ENCODE results near the gene ZNF318.
"Not testable (repeated sequence)": the region's sequence is repeated elsewhere in the genome, so short reads cannot be mapped to it uniquely, and the experiment has no call there.

ZNF318 gene

GRCh38 chr6:43335469-43335868, 34.0 kb downstream of the ZNF318 start:
- DNase-seq: no peak

DNA sequence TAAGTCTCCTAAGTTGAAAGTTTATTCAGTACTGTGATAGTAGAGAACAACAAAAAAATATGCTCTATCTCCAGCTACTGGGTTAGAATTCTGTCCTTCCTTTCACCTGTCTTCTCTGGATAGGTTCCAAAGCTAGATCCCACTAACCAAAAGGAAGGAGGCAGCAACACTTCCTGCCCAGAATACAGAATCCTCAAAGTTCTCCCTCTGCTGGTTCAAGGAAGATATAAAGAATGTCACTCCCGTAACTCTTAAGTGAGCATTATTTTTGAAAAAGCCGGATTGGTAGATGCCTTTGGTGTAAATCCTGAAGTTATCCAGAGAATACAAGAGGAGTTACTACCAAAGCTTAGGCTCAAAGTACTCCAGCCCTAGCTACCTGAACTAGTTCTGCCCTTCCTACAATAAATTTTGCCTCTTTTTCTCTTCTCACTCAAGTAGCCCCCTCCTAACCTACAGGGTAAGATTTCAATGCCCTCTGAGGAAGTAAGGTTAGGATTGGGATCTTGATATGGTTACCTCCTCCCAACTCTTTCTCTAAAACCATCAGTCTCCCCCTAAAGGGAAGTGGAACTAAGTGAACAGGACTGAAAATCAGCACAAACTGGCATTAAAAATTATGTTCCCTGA, 34.9 kb downstream of the ZNF318 start:
- no peak for DNase-seq

DNA sequence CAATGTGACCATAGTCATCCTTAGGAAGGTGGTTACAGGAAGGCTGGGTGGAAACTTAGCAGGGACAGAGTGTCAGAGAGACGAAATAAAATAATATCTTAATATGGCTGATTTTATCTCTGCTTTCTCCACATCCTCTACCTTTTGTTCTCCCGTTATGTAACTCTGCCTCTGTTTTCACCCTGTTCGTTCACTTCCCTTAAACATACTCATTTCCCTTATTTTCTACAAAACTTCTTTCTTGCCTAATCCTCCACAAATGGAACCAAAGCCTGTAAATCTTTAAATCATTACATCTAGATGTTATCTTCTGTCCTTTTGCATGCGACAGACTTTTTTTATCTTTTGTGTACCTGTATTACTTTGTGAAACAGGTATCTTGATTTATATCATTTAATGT, 37.6 kb downstream of the ZNF318 start:
- DNase-seq: no peak

GRCh38 chr6:43331470-43331869, 38.0 kb downstream of the ZNF318 start:
- DNase-seq: no peak

- DNase-seq: no peak
These were observed 40.9 kb downstream of the ZNF318 start for GRCh38 chr6:43328528-43328927.

GRCh38 chr6:43325876-43326275, 43.6 kb downstream of the ZNF318 start:
- no peak for DNase-seq

GRCh38 chr6:43318011-43318410, 51.4 kb downstream of the ZNF318 start:
- no peak for DNase-seq

- DNase-seq: no peak
These were observed 55.6 kb downstream of the ZNF318 start for GRCh38 chr6:43313813-43314212.

GRCh38 chr6:43311666-43312065, 57.8 kb downstream of the ZNF318 start:
- no peak for DNase-seq

GRCh38 chr6:43310624-43311023, 58.8 kb downstream of the ZNF318 start:
- DNase-seq: no peak

- DNase-seq: no peak
These were observed 59.3 kb downstream of the ZNF318 start for GRCh38 chr6:43310134-43310533.

- no peak for DNase-seq
These were observed 60.4 kb downstream of the ZNF318 start for GRCh38 chr6:43308990-43309477.

DNA sequence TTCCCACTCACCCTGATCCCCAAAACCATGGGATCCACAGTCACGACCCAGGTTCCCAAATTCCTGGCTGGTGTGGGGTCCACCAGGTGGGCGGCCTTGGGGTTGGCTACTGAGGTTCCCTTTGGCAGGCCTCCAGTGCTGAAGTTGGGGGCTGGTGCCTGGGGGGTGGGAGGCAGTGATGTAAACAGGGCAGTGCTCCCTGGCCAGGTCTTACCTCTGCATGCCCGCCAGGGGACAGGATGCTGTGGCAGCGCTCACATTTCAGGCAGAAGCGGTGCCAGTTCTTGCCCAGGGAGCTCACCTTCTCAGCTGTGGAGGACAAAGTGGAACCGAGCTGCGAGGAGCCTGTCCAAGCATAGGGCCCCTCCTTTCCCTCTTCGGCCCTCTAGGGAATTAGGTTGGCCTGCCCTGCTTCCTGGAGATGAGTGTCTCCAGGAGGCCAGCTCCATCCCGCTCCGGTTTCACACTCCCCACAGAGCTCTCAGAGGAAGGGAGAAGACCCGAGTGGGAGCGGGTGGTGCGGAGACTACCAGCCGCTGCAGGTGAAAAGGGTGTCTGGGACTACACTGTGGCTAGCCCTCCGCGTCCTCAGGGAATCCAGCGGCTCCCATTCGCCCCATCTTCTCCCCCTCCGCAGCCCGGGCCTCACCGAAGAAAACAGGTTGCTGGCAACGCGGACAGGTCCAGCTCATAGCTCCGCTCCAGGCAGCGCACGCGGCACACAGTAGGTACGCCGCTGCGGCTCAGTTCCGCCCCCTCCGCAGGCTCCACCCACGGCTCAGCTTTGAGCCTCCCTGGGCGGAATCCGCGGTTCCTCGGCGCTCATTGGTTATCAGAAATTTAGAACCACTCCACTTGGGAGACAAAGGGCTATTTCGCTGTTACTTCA, 61.1 kb downstream of the ZNF318 start, which contains the start of gene CRIP3:
Gene CRIP3 (minus strand): TSS at position 726 of the 889 bp plus-strand sequence. CDS start 34 bp downstream, at position 692.
- DNase-seq: peak in 2 of 4 experiments; percentile 10 to 38

GRCh38 chr6:43307451-43308100, 61.9 kb downstream of the ZNF318 start:
- no peak for DNase-seq

DNA sequence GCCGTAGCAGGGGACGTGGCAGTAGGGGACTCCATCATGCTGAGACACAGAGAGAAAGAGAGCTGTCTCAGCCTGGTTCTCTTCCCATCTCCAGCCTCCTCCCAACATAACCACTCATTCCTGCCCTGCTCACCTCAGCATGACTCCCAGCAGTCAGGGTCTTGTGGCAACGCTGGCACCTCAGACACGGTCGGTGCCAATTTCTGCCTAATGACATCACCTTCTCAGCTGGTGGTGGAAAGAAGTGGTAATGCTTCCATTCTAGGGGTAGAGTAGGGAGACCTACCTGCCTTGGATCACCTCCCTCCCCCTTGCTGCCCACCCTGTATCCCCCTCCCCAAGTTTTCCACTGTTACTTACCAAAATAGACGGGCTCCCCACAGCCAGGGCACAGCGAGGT, 63.4 kb downstream of the ZNF318 start:
- DNase-seq: no peak

GRCh38 chr6:43304882-43305281, 64.6 kb downstream of the ZNF318 start:
- no peak for DNase-seq

DNA sequence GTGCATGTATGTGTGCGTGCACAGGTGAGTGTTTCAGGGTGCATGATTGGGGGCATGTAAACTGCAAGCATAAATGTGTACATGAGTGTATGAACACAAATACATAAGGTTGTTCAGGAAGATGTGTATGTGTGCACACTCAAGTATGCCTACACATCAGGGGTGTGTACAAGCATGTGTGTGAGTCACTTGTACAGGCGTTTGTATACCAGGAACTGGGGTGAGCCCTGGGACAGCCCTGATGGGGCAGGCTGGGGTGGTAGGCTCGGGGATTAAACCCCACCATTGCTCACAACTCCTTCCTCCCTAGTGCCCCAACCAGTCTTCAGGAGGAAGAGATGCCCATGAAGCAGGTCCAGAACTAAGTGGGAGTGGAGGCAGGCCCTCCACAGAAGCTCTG, 65.1 kb downstream of the ZNF318 start:
- DNase-seq: no peak

DNA sequence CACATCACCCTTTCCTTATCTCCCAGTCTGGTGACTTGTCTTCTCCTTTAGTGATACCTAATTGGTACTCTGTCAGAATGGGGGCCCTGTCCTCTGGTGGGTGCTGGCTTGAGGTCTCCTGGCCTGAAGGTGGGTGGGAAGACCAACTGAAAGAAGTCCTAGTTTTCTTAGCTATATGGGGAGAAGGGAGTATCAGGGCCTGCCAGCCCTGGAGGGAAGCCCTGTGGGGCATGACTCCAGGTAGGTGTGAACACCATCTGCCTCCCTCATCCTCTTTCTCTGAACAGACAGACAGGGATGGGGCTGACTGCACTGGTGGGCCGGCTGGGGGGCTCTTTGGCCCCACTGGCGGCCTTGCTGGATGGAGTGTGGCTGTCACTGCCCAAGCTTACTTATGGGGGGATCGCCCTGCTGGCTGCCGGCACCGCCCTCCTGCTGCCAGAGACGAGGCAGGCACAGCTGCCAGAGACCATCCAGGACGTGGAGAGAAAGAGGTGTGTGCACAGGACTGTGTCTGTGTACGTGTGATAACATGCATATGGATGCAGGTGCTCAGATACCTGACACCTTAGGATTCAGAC, 65.6 kb downstream of the ZNF318 start:
- DNase-seq: no peak

GRCh38 chr6:43303006-43303405, 66.4 kb downstream of the ZNF318 start:
- DNase-seq: not testable (repeated sequence)

- DNase-seq: no peak
These were observed 67.3 kb downstream of the ZNF318 start for GRCh38 chr6:43302126-43302525.

DNA sequence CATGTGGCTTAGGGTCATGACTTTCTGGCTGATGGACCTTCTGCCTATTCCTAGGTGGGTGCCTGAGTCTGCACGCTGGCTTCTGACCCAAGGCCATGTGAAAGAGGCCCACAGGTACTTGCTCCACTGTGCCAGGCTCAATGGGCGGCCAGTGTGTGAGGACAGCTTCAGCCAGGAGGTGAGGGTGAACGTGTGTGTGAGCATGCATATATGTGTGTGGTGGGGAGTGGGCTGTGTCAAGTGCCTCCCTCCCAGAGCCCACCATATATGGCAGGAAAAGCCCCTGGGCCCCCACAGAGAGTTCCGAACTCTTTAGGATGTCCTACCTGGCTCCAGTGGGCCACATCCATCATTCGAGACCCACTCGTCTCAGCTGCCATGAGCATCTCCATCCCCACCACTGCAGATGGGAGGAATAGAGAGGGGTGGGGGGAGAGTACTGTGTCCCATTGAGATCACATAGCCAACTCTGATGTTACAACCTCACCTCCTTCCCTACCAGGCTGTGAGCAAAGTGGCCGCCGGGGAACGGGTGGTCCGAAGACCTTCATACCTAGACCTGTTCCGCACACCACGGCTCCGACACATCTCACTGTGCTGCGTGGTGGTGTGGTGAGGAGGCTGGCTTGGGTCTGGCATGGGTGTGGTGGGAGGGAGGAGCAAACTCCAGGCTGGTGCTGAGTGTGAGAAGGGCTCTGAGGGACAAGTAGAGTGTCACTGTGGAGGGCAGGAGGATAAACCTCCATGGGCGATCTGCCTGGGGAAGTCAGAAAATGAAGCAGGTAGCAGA, 68.2 kb downstream of the ZNF318 start:
- no peak for DNase-seq
